Fibroblast of pulmonary artery (primary cell): ENCODE results near the gene GP1BB.
A peak's percentile ranks its signal among the peaks of the same experiment; 100 is the strongest.

Source experiments
- DNase-seq: peaks from one replicate; pipeline ENCODE4 v3.0.0-alpha.2; 2010; ENCODE audit warnings: low read depth
- H3K4me3 ChIP-seq: replicated peaks from 2 replicates; pipeline ENCODE4 v1.5.1; 2011; ENCODE audit warnings: low read depth, mild to moderate bottlenecking, control low read depth, low read length, moderate library complexity
- TF ChIP-seq, protein P1 (sequence below): IDR thresholded peaks from 2 replicates; pipeline ENCODE4 v1.5.1; 2011; ENCODE audit warnings: mild to moderate bottlenecking, control low read depth, low read length, inconsistent platforms; ENCODE audit errors: missing control alignments

Gene GP1BB

DNA sequence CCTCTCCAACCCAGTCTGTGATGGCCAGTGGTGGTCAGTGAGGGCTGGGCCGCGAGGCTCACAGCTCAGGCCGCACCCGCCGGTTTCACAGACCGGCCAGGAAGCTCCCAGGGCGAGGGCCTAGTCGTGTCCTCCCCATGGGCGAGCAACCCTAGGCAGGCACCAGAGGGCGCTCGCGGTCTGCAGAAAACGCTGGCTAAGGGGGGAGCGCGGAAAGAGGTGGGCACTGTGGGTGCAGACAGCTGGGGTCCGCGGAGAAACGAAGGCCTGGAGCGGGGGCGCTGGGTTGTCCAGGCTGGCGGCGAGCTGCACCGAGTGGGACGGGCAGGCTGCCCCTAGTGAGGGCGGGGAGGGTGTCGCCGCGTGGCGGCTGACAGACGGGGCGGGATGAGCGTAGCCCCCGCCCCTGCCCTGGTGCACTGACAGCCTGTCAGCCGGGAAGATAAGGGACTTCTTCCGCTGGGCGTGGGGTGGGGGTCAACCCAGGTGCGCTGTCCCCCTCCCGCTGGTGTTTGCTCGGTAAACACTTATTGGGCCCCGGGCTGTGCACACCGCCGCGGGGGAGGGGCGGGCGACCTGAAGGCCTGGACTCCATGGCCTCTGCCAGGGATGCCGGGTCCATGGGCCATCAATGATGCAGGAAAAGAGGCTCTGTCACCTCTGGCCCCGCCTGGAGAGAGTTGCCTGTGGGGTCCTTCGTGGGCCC, 7.5 kb downstream of the GP1BB start:
- TF ChIP-seq, protein P1, sequence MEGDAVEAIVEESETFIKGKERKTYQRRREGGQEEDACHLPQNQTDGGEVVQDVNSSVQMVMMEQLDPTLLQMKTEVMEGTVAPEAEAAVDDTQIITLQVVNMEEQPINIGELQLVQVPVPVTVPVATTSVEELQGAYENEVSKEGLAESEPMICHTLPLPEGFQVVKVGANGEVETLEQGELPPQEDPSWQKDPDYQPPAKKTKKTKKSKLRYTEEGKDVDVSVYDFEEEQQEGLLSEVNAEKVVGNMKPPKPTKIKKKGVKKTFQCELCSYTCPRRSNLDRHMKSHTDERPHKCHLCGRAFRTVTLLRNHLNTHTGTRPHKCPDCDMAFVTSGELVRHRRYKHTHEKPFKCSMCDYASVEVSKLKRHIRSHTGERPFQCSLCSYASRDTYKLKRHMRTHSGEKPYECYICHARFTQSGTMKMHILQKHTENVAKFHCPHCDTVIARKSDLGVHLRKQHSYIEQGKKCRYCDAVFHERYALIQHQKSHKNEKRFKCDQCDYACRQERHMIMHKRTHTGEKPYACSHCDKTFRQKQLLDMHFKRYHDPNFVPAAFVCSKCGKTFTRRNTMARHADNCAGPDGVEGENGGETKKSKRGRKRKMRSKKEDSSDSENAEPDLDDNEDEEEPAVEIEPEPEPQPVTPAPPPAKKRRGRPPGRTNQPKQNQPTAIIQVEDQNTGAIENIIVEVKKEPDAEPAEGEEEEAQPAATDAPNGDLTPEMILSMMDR = peak; percentile 82
- DNase-seq = peak; percentile 79
- H3K4me3 ChIP-seq = peak overlapping the region; percentile 47

DNA sequence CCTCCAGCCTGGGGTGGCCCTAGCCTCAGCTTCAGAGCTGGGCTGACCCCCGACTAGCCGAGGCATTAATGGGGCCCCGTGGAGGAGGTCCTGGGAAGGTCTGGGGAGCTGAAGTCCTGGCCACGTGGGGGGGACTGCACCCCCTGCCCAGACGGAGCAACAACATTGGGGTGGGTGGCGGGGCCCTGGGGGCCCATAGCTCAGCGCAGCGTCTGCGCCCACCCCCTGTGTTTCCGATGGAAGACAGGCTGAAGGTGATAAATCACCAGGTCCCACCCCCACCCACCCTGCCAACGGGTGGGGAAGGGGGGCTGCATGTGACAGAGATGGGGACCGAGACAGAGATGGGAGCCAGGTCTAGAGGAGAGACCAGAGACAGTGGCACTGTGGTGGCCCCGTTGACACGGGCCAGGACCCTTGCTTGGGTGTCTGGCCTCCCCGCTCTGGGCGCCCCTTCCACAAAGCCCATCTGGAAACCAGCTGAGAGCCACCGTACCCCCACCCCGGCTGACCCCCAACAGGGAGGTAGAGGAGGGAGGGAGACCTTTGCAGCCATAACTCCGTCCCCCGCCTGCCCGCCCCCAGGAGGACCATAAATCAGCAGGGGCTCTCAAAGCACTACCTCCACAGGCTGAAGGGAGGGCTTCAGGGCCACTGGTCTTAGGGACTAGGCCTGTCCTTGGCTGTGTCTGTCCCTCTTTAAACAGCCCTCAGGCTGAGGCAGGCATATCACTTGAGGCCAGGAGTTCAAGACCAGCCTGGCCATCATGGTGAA, 8.2 kb downstream of the GP1BB start:
- TF ChIP-seq, protein P1 = no peak
- no peak for DNase-seq
- H3K4me3 ChIP-seq = no peak overlapping the region

DNA sequence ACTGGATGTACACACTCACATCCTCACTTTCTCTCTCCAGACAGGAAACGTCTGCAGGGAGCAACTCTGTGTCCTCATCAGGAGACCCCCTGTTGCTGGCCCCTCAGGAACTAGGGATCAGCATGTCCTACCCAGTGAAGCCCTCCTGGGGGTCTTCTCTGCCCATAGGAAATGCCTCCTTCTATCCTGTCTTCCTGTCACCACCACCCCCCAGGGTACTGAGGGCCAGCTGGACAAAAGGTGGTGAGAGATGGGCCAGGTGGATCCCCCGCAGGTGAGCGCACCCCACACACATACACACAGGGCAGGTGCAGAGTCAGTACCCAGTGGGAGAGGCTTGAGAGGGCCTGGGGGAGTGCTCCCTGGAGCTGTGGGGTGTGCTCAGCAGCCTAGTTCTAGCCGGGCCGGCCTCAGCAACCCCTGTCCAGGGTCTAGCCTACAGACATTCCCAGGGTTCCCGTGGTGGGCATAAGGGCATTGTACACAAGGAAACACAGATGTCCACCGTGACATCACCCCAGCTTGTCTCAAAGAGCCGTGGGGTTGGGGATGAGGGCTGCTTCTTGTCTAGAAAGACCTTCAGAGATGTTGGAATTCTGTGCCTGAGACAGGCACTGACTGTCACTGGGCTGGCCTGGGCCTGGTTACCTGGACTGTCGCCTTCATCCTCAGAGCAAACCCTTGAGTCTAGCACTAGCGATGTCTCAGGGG, 9.2 kb downstream of the GP1BB start:
- no peak overlapping the region for H3K4me3 ChIP-seq
- DNase-seq = no peak
- TF ChIP-seq, protein P1 = no peak

DNA sequence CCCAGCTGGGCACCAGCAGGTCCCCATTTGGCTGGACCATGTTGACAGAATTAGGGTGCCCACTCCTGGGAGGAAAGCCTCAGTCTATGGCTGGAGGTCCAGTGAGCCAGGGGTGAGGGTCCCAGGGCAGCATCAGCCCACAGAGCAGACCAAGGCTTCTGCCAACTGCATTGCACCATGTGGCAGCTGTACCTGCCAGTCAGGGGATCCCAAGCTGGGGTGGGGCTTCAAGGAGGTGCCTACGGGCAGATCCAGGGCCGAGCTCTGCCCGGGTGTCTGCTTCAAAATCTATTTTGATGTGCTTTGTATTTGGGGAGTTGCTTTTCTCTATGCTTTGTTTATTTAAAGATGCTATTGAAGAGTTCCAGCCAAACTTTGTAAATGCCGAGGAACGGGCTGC, 10.4 kb downstream of the GP1BB start:
- DNase-seq = no peak
- H3K4me3 ChIP-seq = no peak overlapping the region
- TF ChIP-seq, protein P1 = no peak

DNA sequence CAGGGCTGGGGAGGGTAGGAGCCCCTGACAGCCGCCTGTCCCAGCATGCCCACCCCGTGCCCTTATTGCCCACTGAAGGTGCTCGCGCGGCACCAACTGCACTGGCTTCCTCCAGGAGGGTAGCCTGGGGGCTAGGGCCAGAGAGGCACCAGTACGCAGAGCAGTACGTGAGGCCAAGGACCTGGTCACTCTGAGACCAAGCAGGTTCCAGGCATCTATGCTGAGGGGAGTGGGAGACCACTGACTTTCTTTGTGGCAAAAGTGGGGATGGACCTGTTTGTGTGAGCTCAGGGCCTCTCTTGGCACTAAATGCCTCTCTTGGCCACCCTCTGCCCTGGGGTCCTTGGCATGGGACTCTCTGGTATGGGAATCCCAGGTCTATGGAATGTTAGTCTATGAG, 10.8 kb downstream of the GP1BB start:
- TF ChIP-seq, protein P1 = no peak
- DNase-seq = no peak
- no peak overlapping the region for H3K4me3 ChIP-seq

DNA sequence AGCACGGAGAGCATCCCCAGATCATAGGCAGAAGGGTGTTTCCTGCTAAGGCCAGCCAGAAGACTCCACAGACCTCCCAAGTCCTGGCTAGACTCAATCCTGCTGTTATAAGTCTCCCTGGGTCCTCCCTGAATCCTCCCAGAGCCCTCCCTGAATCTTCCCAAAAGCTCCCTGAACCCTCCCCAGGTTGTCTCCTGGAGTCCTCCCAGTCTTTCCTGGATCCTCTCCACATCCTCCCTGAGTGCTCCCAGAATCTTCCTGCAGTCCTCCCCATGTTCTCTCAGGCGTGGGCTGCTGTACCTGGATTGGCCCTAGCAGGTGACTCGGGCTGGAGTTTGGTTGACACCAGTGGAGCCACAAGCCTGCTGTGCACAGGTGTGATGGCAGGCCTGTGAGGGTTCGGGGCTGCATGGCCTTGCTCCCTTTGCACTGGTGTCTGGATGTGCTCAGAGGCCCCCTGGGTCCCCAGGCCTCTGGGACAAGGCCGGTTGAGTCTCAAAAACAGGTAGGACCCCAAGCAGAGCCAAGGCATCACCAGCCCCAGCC, 11.6 kb downstream of the GP1BB start:
- no peak for DNase-seq
- no peak overlapping the region for H3K4me3 ChIP-seq
- TF ChIP-seq, protein P1 = no peak
